ENCODE data around the gene CLCNKA. TPM values are rescaled to one million over a fixed set of nuclear protein-coding genes. Genes with fewer than 3 reads are reported as not detected.
"Not testable (repeated sequence)": the region's sequence is repeated elsewhere in the genome, so short reads cannot be mapped to it uniquely, and the experiment has no call there.

The CLCNKA gene
- total RNA-seq, 1 experiment from 2014 or later, result 0.10 TPM

DNA sequence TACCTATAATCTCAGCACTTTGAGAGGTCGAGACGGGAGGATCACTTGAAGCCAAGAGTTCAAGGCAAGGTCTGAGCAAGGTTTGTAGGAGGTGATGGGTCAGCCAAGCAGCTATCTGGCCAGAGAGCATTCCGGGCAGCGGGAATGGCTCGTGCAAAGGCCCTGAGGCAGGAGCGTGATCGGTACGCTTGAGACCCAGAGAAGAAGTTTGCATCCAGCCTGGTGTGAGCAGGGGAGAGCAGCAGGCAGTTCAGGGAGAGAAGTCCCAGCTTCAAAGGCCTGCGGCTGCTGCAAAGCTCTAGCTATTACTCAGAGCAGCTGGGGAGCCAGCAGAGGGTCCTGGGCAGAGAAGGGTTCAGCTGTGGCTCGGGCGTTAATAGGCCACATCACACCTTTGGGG lies 22.9 kb upstream of the CLCNKA start:
- Histone ChIP-seq H3K4me3 (replicated peaks in 1 of 2; ENCODE audit: low read depth in 1 of 2, low read length in 2 of 2) (no peak overlapping the region), H3K9me2 (ENCODE audit: insufficient read depth) (no peaks in the 10 kb centered on the region), H3K27ac (ENCODE audit: low read depth, low read length) (no peak overlapping the region), H3K36me3 (ENCODE audit: control insufficient read depth in 1 of 2, insufficient read depth in 2 of 2, low read length in 2 of 2) (no peaks in the 10 kb centered on the region), H3K9me3 (ENCODE audit: control insufficient read depth in 1 of 2, insufficient read depth in 1 of 2, low read depth in 1 of 2, low read length in 2 of 2) (no peaks in the 10 kb centered on the region), H3K9ac (ENCODE audit: low read length) (no peak overlapping the region), H3K27me3 (ENCODE audit: insufficient read depth, low read length) (no peaks in the 10 kb centered on the region), H4K20me1 (ENCODE audit: insufficient read depth) (no peaks in the 10 kb centered on the region), H2AFZ (ENCODE audit: low read depth, low read length, poor library complexity, severe bottlenecking) (no peak overlapping the region), H3K79me2 (ENCODE audit: insufficient read depth, low read length) (no peaks in the 10 kb centered on the region), H3K4me2 (ENCODE audit: low read length) (no peak overlapping the region), H3K4me1 (ENCODE audit: control insufficient read depth in 1 of 2, insufficient read depth in 2 of 2, low read length in 2 of 2) (no peaks in the 10 kb centered on the region)
- DNase-seq (ENCODE audit: low read depth, low spot score), result no peak
- ATAC-seq, result no peak
- RAD21 ChIA-PET (ENCODE audit: low non-redundant PET in 1 of 2, low total read pairs in 2 of 2, uncharacterized antibody in 2 of 2, unreplicated experiment in 2 of 2), result no interaction called here
- POLR2A ChIA-PET, result no interaction called here
- TF ChIP-seq ELF1 (IDR thresholded peaks at IDR 0.05; ENCODE audit: borderline replicate concordance, low read depth), result no peak
- no peak for TF ChIP-seq EZH2phosphoT487 (IDR thresholded peaks at IDR 0.05; ENCODE audit: borderline replicate concordance)
- no peak for TF ChIP-seq EZH2 (IDR thresholded peaks at IDR 0.05)
- no peak for TF ChIP-seq CEBPB (IDR thresholded peaks at IDR 0.05; ENCODE audit: low read depth)
- TF ChIP-seq, protein P1, sequence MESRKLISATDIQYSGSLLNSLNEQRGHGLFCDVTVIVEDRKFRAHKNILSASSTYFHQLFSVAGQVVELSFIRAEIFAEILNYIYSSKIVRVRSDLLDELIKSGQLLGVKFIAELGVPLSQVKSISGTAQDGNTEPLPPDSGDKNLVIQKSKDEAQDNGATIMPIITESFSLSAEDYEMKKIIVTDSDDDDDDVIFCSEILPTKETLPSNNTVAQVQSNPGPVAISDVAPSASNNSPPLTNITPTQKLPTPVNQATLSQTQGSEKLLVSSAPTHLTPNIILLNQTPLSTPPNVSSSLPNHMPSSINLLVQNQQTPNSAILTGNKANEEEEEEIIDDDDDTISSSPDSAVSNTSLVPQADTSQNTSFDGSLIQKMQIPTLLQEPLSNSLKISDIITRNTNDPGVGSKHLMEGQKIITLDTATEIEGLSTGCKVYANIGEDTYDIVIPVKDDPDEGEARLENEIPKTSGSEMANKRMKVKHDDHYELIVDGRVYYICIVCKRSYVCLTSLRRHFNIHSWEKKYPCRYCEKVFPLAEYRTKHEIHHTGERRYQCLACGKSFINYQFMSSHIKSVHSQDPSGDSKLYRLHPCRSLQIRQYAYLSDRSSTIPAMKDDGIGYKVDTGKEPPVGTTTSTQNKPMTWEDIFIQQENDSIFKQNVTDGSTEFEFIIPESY (IDR thresholded peaks at IDR 0.05; ENCODE audit: extremely low read depth, insufficient replicate concordance, low read length), result no peak
- TF ChIP-seq, protein P2, sequence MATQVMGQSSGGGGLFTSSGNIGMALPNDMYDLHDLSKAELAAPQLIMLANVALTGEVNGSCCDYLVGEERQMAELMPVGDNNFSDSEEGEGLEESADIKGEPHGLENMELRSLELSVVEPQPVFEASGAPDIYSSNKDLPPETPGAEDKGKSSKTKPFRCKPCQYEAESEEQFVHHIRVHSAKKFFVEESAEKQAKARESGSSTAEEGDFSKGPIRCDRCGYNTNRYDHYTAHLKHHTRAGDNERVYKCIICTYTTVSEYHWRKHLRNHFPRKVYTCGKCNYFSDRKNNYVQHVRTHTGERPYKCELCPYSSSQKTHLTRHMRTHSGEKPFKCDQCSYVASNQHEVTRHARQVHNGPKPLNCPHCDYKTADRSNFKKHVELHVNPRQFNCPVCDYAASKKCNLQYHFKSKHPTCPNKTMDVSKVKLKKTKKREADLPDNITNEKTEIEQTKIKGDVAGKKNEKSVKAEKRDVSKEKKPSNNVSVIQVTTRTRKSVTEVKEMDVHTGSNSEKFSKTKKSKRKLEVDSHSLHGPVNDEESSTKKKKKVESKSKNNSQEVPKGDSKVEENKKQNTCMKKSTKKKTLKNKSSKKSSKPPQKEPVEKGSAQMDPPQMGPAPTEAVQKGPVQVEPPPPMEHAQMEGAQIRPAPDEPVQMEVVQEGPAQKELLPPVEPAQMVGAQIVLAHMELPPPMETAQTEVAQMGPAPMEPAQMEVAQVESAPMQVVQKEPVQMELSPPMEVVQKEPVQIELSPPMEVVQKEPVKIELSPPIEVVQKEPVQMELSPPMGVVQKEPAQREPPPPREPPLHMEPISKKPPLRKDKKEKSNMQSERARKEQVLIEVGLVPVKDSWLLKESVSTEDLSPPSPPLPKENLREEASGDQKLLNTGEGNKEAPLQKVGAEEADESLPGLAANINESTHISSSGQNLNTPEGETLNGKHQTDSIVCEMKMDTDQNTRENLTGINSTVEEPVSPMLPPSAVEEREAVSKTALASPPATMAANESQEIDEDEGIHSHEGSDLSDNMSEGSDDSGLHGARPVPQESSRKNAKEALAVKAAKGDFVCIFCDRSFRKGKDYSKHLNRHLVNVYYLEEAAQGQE (IDR thresholded peaks at IDR 0.05; ENCODE audit: low read depth), result no peak
- no peak for TF ChIP-seq POLR2AphosphoS5 (IDR thresholded peaks at IDR 0.05; ENCODE audit: low read depth, low read length)
- no peak for TF ChIP-seq TCF7L2 (IDR thresholded peaks at IDR 0.05; ENCODE audit: borderline replicate concordance, extremely low read depth, insufficient read depth, insufficient read length)
- no peak for TF ChIP-seq SRF (IDR thresholded peaks at IDR 0.05; ENCODE audit: low read depth)
- no peak for TF ChIP-seq YY1 (IDR thresholded peaks at IDR 0.05; ENCODE audit: extremely low read depth, insufficient replicate concordance, low read depth, low read length)
- TF ChIP-seq, protein P3, sequence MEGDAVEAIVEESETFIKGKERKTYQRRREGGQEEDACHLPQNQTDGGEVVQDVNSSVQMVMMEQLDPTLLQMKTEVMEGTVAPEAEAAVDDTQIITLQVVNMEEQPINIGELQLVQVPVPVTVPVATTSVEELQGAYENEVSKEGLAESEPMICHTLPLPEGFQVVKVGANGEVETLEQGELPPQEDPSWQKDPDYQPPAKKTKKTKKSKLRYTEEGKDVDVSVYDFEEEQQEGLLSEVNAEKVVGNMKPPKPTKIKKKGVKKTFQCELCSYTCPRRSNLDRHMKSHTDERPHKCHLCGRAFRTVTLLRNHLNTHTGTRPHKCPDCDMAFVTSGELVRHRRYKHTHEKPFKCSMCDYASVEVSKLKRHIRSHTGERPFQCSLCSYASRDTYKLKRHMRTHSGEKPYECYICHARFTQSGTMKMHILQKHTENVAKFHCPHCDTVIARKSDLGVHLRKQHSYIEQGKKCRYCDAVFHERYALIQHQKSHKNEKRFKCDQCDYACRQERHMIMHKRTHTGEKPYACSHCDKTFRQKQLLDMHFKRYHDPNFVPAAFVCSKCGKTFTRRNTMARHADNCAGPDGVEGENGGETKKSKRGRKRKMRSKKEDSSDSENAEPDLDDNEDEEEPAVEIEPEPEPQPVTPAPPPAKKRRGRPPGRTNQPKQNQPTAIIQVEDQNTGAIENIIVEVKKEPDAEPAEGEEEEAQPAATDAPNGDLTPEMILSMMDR (IDR thresholded peaks at IDR 0.05 in 2 of 3, conservative IDR thresholded peaks at IDR 0.05 in 1 of 3; ENCODE audit: borderline replicate concordance in 1 of 3, insufficient read depth in 1 of 3, low read depth in 2 of 3, low read length in 2 of 3), result no peak
- TF ChIP-seq, protein P4, sequence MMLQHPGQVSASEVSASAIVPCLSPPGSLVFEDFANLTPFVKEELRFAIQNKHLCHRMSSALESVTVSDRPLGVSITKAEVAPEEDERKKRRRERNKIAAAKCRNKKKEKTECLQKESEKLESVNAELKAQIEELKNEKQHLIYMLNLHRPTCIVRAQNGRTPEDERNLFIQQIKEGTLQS (IDR thresholded peaks at IDR 0.05), result no peak
- CTCF ChIA-PET, result no interaction called here
- intact Hi-C loops (cut with micrococcal nuclease), result no loop called here
- BruUV-seq (replicated peaks), result no TSS peak

DNA sequence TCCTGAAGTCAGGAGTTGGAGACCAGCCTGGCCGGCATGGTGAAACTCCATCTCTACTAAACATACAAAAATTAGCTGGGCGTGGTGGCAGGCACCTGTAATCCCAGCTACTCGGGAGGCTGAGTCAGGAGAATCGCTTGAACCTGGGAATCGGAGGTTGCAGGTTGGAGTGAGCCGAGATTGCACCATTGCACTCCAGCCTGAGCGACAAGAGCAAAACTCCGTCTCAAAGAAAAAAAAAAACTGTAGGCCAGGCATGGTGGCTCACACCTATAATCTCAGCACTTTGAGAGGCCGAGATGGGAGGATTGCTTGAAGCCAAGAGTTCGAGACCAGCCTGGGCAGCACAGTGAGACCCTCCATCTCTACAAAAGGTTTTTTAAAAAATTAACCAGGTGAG lies 20.6 kb upstream of the CLCNKA start:
- POLR2A ChIA-PET; H3K9me2 ChIP-seq (ENCODE audit: insufficient read depth); H3K4me2 ChIP-seq (ENCODE audit: low read length); H3K9ac ChIP-seq (ENCODE audit: low read length); H3K36me3 ChIP-seq (ENCODE audit: control insufficient read depth in 1 of 2, insufficient read depth in 2 of 2, low read length in 2 of 2); DNase-seq (ENCODE audit: low read depth, low spot score); H3K79me2 ChIP-seq (ENCODE audit: insufficient read depth, low read length); H2AFZ ChIP-seq (ENCODE audit: low read depth, low read length, poor library complexity, severe bottlenecking); RAD21 ChIA-PET (ENCODE audit: low non-redundant PET in 1 of 2, low total read pairs in 2 of 2, uncharacterized antibody in 2 of 2, unreplicated experiment in 2 of 2); H3K4me3 ChIP-seq (replicated peaks in 1 of 2; ENCODE audit: low read depth in 1 of 2, low read length in 2 of 2); ATAC-seq; H3K27me3 ChIP-seq (ENCODE audit: insufficient read depth, low read length); BruUV-seq (replicated peaks); H4K20me1 ChIP-seq (ENCODE audit: insufficient read depth); H3K27ac ChIP-seq (ENCODE audit: low read depth, low read length); H3K9me3 ChIP-seq (ENCODE audit: control insufficient read depth in 1 of 2, insufficient read depth in 1 of 2, low read depth in 1 of 2, low read length in 2 of 2); H3K4me1 ChIP-seq (ENCODE audit: control insufficient read depth in 1 of 2, insufficient read depth in 2 of 2, low read length in 2 of 2); CTCF ChIA-PET: not testable (repeated sequence)
- intact Hi-C loops (cut with micrococcal nuclease), result loop anchor here (10.0 kb wide), 1 partner anchor 184 kb away; no protein-coding TSS in a partner anchor
